PC-9 (cell line): ENCODE data around the gene RNF8. TPM values are rescaled to one million over a fixed set of nuclear protein-coding genes. Genes with fewer than 3 reads are reported as not detected.

ENCODE experiments used
- BruUV-seq: library from RNA; stranded (reverse); fragments of 400-500 nt; replicated peaks from 2 replicates; lab custom pipeline; 2021; lab: Mats Ljungman, UMichigan
- CTCF ChIA-PET: fragments of 300-600 bp; sonication (Branson Sonifier 250); formaldehyde crosslinking; loops from one replicate; lab custom pipeline; 2022; ENCODE audit warnings: antibody characterized with exemption; lab: Charles Lee
- POLR2A ChIA-PET: fragments of 300-600 bp; sonication (Branson Sonifier 250); formaldehyde crosslinking; loops from one replicate; lab custom pipeline; 2022; ENCODE audit warnings: antibody characterized with exemption; ENCODE audit not compliant: unreplicated experiment; lab: Charles Lee
- DNase-seq, 2 experiments: peaks; one replicate each; pipeline versions ENCODE4 v3.0.0 to v3.0.0-alpha.2; 2015 to 2022; ENCODE audit warnings: mixed read lengths in 1 of 2
- H2AFZ ChIP-seq: fragments of 200-600 bp; sonication (generic); 2 replicates; pipeline ENCODE4 v1.8.1; 2017; ENCODE audit warnings: antibody characterized with exemption
- H3F3A ChIP-seq: fragments of 200-600 bp; sonication (generic); 2 replicates; pipeline ENCODE4 v1.8.1; 2017; ENCODE audit warnings: antibody characterized with exemption, mild to moderate bottlenecking, low read depth; ENCODE audit not compliant: insufficient read depth
- H3K27ac ChIP-seq: fragments of 200-600 bp; sonication (generic); 2 replicates; pipeline ENCODE4 v1.6.1; 2016; ENCODE audit warnings: mixed run types
- H3K27me3 ChIP-seq: fragments of 200-600 bp; sonication (generic); 2 replicates; pipeline ENCODE4 v1.6.1; 2016; ENCODE audit warnings: low read depth, mixed run types; ENCODE audit not compliant: insufficient read depth
- H3K36me3 ChIP-seq: fragments of 200-600 bp; sonication (generic); 2 replicates; pipeline ENCODE4 v1.6.1; 2016; ENCODE audit warnings: low read depth, mixed run types
- H3K4me1 ChIP-seq: fragments of 200-600 bp; sonication (generic); replicated peaks from 2 replicates; pipeline ENCODE4 v1.6.1; 2016; ENCODE audit warnings: mixed run types; ENCODE audit not compliant: insufficient read depth
- H3K4me2 ChIP-seq: fragments of 200-600 bp; sonication (generic); 2 replicates; pipeline ENCODE4 v1.6.1; 2017; ENCODE audit warnings: mixed run types
- H3K4me3 ChIP-seq: fragments of 200-600 bp; sonication (generic); 2 replicates; pipeline ENCODE4 v1.6.1; 2016; ENCODE audit warnings: mixed run types
- H3K79me2 ChIP-seq: fragments of 200-600 bp; sonication (generic); 2 replicates; pipeline ENCODE4 v1.6.1; 2017; ENCODE audit warnings: low read depth, mixed run types
- H3K9me2 ChIP-seq: fragments of 200-600 bp; sonication (generic); 2 replicates; pipeline ENCODE4 v1.8.1; 2017; ENCODE audit warnings: mild to moderate bottlenecking; ENCODE audit not compliant: insufficient read depth
- H3K9me3 ChIP-seq: fragments of 200-600 bp; sonication (generic); 2 replicates; pipeline ENCODE4 v1.8.1; 2016; ENCODE audit warnings: low read depth; ENCODE audit not compliant: insufficient read depth
- H4K20me1 ChIP-seq: fragments of 200-600 bp; sonication (generic); 2 replicates; pipeline ENCODE4 v1.8.1; 2017; ENCODE audit not compliant: insufficient read depth
- EZH2 ChIP-seq: fragments of 200-600 bp; sonication (generic); IDR thresholded peaks from 2 replicates; pipeline ENCODE4 v1.8.0; 2017; ENCODE audit warnings: antibody characterized with exemption, low read depth
- intact Hi-C: fragments of 100-400 bp; cut with micrococcal nuclease; formaldehyde crosslinking; loops from one replicate; pipeline ENCODE4 v1.10.0; 2022; ENCODE audit not compliant: unreplicated experiment
- total RNA-seq: library from RNA; stranded (reverse); gene quantifications from 2 replicates; pipeline ENCODE4 v1.2.3, GENCODE V29; 2021
- TF ChIP-seq, protein P1 (sequence below): fragments of 200-600 bp; sonication (generic); conservative IDR thresholded peaks from 2 replicates; pipeline ENCODE4 v1.6.1; 2017; ENCODE audit warnings: mixed run types, antibody characterized with exemption, mild to moderate bottlenecking, moderate library complexity

Gene RNF8
- total RNA-seq, 1 experiment from 2014 or later = 17.5 TPM

GRCh38 chr6:37319856-37320480, 33.8 kb upstream of the RNF8 start:
- no peak for TF ChIP-seq EZH2
- TF ChIP-seq, protein P1, sequence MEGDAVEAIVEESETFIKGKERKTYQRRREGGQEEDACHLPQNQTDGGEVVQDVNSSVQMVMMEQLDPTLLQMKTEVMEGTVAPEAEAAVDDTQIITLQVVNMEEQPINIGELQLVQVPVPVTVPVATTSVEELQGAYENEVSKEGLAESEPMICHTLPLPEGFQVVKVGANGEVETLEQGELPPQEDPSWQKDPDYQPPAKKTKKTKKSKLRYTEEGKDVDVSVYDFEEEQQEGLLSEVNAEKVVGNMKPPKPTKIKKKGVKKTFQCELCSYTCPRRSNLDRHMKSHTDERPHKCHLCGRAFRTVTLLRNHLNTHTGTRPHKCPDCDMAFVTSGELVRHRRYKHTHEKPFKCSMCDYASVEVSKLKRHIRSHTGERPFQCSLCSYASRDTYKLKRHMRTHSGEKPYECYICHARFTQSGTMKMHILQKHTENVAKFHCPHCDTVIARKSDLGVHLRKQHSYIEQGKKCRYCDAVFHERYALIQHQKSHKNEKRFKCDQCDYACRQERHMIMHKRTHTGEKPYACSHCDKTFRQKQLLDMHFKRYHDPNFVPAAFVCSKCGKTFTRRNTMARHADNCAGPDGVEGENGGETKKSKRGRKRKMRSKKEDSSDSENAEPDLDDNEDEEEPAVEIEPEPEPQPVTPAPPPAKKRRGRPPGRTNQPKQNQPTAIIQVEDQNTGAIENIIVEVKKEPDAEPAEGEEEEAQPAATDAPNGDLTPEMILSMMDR = no peak
- H3K27ac ChIP-seq = peak overlapping the region; percentile 56

GRCh38 chr6:37320646-37321045, 33.1 kb upstream of the RNF8 start:
- H3K79me2 ChIP-seq = no peaks in the 10 kb centered on the region
- H3K4me3 ChIP-seq = no peak overlapping the region
- H3K27me3 ChIP-seq = no peaks in the 10 kb centered on the region
- intact Hi-C loops = no loop called here
- CTCF ChIA-PET = interaction anchor here (1.9 kb wide), 1 partner anchor 17 kb away, joined by 3 read pairs; no protein-coding TSS in a partner anchor
- H3K9me2 ChIP-seq = no peaks in the 10 kb centered on the region
- peaks cover 21% of the 10 kb centered on the region; the same call in 1 of the 2 replicates for H3K36me3 ChIP-seq
- POLR2A ChIA-PET = no interaction called here
- H3K4me1 ChIP-seq = peaks cover 20% of the 10 kb centered on the region
- no TSS peak for BruUV-seq
- no peaks in the 10 kb centered on the region for H4K20me1 ChIP-seq
- H3K27ac ChIP-seq = peak overlapping the region; percentile 56; the same call in 1 of the 2 replicates
- no peaks in the 10 kb centered on the region for H3K9me3 ChIP-seq
- no peak for TF ChIP-seq EZH2
- TF ChIP-seq, protein P1 = no peak
- H3F3A ChIP-seq = peaks cover 17% of the 10 kb centered on the region; the same call in 1 of the 2 replicates
- H2AFZ ChIP-seq = no peak overlapping the region
- DNase-seq = no peak
- H3K4me2 ChIP-seq = no peak overlapping the region

More at GRCh38 chr6:37319856-37320480, 33.8 kb upstream of the RNF8 start:
- no peak overlapping the region for H3K4me3 ChIP-seq
- no peak overlapping the region for H2AFZ ChIP-seq
- H3K4me2 ChIP-seq = no peak overlapping the region
- H4K20me1 ChIP-seq = no peaks in the 10 kb centered on the region
- no peaks in the 10 kb centered on the region for H3K27me3 ChIP-seq
- peak in 1 of 2 experiments; percentile 72 for DNase-seq
- intact Hi-C loops = loop anchor here (5.0 kb wide), 1 partner anchor 113 kb away; no protein-coding TSS in a partner anchor
- peaks cover 20% of the 10 kb centered on the region for H3K4me1 ChIP-seq
- ChIA-PET POLR2A (interaction anchor here (0.6 kb wide), 2 partner anchors 90 to 132 kb away, joined by 4 to 10 read pairs; no protein-coding TSS in a partner anchor), CTCF (interaction anchor here (1.9 kb wide), 1 partner anchor 16 kb away, joined by 3 read pairs; no protein-coding TSS in a partner anchor)
- no peaks in the 10 kb centered on the region for H3K79me2 ChIP-seq
- no peaks in the 10 kb centered on the region for H3K9me2 ChIP-seq
- H3F3A ChIP-seq = peaks cover 17% of the 10 kb centered on the region; the same call in 1 of the 2 replicates
- no peaks in the 10 kb centered on the region for H3K9me3 ChIP-seq
- H3K36me3 ChIP-seq = peaks cover 21% of the 10 kb centered on the region; the same call in 1 of the 2 replicates
- no TSS peak for BruUV-seq

- peaks cover 20% of the 10 kb centered on the region for H3K4me1 ChIP-seq
- no peaks in the 10 kb centered on the region for H3K79me2 ChIP-seq
- no peak overlapping the region for H2AFZ ChIP-seq
- no peaks in the 10 kb centered on the region for H3K27me3 ChIP-seq
- H4K20me1 ChIP-seq = no peaks in the 10 kb centered on the region
- POLR2A ChIA-PET = no interaction called here
- no peak overlapping the region for H3K27ac ChIP-seq
- DNase-seq = no peak
- no peak overlapping the region for H3K4me2 ChIP-seq
- no peak overlapping the region for H3K4me3 ChIP-seq
- no peaks in the 10 kb centered on the region for H3K9me2 ChIP-seq
- BruUV-seq = no TSS peak
- no peak for TF ChIP-seq EZH2
- TF ChIP-seq, protein P1 = no peak
- peaks cover 17% of the 10 kb centered on the region; the same call in 1 of the 2 replicates for H3F3A ChIP-seq
- intact Hi-C loops = no loop called here
- CTCF ChIA-PET = no interaction called here
- H3K36me3 ChIP-seq = peaks cover 21% of the 10 kb centered on the region; the same call in 1 of the 2 replicates
- H3K9me3 ChIP-seq = no peaks in the 10 kb centered on the region
Measured at GRCh38 chr6:37321101-37321500, 32.7 kb upstream of the RNF8 start.
